Fibroblast of villous mesenchyme (primary cell): ENCODE results near the gene SLC48A1. TPM values are rescaled to one million over a fixed set of nuclear protein-coding genes. Genes with fewer than 3 reads are reported as not detected.

Experiments used
- DNase-seq: peaks from one replicate; pipeline ENCODE4 v3.0.0-alpha.2; 2010; ENCODE audit warnings: low read depth
- H3K4me3 ChIP-seq: 2 replicates; pipeline ENCODE4 v1.5.1; 2011; ENCODE audit warnings: low read depth, mild to moderate bottlenecking, low read length
- CTCF ChIP-seq: IDR thresholded peaks from 2 replicates; pipeline ENCODE4 v1.5.1; 2012; ENCODE audit warnings: low read depth, mild to moderate bottlenecking, low read length; ENCODE audit not compliant: insufficient read depth
- total RNA-seq: library from RNA; depleted of rRNA; stranded (reverse); fragments of >200 nt; gene quantifications from 2 replicates; pipeline ENCODE4 v1.2.3, GENCODE V29; 2012

SLC48A1 gene
- total RNA-seq, 1 donor: 19.4 TPM

- DNase-seq: no peak
- H3K4me3 ChIP-seq: no peak overlapping the region
- TF ChIP-seq CTCF: no peak
Measured at GRCh38 chr12:47785887-47786661, 13.0 kb downstream of the SLC48A1 start.

DNA sequence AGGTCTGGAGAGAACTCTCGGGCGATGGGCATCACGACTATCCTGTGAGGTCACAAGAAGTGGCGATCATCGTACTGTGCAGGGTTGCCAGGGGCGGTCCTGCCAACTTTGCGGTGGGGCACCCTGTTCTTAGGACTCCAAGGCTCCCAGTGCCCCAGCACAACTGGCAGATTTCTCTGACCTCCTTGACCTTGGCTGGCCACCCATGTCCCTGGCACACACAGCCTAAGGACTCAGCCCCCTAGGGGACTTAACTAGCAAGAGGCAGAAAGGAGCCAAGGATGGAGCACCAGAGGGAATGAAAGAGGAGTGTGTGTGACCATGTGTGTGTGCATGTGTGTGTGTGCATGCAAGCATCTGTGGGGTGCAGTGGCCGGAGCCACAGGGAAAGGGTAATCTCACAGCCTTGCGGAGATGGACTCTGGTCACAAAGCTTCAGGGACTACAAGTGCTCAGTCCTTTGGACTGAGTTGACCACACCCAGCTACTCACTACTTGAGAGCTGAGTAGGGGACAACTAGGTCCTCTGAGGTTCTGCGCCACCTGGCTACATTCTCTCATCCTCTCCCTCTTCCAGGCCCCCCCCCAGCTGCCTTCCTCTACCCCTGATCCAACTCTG, 13.7 kb downstream of the SLC48A1 start:
- no peak for TF ChIP-seq CTCF
- no peak for DNase-seq
- H3K4me3 ChIP-seq: no peak overlapping the region

DNA sequence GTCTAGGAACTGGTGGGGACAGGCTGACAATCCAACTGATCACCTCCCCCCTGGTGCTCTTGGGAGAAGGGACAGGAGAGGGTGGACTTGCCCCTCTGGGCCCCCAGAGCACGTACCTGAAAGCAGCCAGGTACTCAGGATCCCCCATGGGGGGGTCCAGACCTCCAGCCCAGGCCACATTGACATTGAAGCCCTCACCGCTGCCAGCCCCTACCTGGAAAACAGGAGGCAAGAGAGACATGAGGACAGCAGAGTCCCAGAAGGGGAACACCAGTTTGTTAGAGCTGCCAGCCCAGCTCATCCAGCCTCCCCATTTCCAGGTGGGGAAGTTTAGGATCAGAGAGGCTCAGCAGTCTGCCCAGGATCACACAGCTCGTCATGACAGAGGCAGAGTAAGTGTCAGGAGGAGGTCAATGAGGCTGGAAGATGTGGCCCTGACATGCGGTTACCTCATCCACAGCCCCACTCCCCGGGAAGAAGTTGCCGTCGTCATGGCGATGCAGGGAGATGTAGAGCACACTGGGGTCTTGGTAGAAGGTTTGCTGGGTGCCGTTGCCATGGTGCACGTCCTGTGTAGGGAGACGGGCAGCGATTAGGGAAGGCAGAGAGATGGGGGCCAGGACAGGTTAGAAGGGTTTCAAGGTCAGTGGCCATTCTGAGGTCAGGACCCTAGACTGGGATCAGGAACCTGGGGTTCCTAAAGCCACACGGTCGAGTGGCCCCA, 14.7 kb downstream of the SLC48A1 start:
- no peak for DNase-seq
- no peak overlapping the region for H3K4me3 ChIP-seq
- no peak for TF ChIP-seq CTCF

GRCh38 chr12:47789141-47789540, 16.1 kb downstream of the SLC48A1 start:
- H3K4me3 ChIP-seq: no peak overlapping the region
- no peak for DNase-seq
- no peak for TF ChIP-seq CTCF

DNA sequence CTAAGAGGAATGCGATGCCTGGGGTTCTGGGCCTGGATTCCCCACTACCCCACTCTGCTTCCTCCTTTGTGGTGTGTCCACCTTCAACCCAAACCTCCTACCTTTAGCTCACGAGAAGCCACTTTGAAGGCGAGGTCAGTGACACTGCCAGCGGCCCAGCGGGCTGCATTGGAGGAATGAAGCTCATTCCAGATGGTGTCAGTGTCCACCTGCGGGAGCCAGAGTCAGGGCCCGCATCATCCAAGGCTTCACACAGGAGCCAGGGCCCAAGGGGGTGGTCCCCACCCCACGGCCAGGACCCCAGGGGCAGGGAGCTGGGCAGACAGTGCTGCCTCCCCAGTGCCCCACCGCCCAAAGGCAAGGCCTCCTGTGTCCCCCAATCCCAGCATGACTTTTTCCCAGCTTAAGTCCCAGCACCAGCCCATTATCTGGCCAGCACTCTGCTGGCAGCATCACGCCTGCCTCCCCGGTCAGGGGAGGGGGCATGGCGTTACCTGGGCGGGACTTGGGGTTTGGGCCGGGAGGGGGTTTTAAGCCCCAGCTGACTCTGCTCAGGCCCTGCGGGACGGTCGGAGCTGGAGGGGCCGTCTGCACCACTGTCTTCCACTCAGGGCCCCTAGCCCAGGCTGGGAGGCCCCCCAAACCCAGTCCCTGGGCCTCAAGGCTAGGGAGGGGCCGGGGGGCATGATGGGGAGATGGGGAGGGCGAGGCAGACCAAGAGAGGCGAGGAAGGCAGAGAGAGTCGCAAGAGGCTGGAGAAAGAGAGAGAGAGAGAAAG, 16.9 kb downstream of the SLC48A1 start:
- TF ChIP-seq CTCF: no peak
- no peak overlapping the region for H3K4me3 ChIP-seq
- DNase-seq: no peak

GRCh38 chr12:47790676-47791350, 17.8 kb downstream of the SLC48A1 start:
- no peak for DNase-seq
- TF ChIP-seq CTCF: no peak
- no peak overlapping the region for H3K4me3 ChIP-seq
